Panc1 (cell line): ENCODE data around the gene USP15. TPM values are rescaled to one million over a fixed set of nuclear protein-coding genes. Genes with fewer than 3 reads are reported as not detected.

Experiments
- ATAC-seq: fragments of 200-7000 bp; cut with Tn5 transposase; 2 replicates; pipeline ENCODE4 v1.9.1; 2020; ENCODE audit warnings: mild to moderate bottlenecking, moderate library complexity
- BruUV-seq: library from RNA; stranded (reverse); fragments of 400-500 nt; replicated peaks from 2 replicates; lab custom pipeline; 2021; lab: Mats Ljungman, UMichigan
- CTCF ChIA-PET: fragments of 300-600 bp; sonication (Branson Sonifier 250); formaldehyde crosslinking; loops from one replicate; lab custom pipeline; 2022; ENCODE audit warnings: antibody characterized with exemption; lab: Charles Lee
- POLR2A ChIA-PET: fragments of 300-600 bp; sonication (Branson Sonifier 250); formaldehyde crosslinking; loops from one replicate; lab custom pipeline; 2022; ENCODE audit warnings: antibody characterized with exemption; lab: Charles Lee
- DNase-seq: peaks from one replicate; pipeline ENCODE4 v3.0.0-alpha.2; 2010; ENCODE audit warnings: low read depth, low spot score
- H3K27ac ChIP-seq: 2 replicates; pipeline ENCODE4 v1.5.1; 2011; ENCODE audit warnings: mild to moderate bottlenecking, low read length, inconsistent platforms
- H3K27me3 ChIP-seq: fragments of 200-500 bp; sonication (Bioruptor generic); 2 replicates; pipeline ENCODE4 v1.6.0; 2014; ENCODE audit warnings: low read length, inconsistent platforms; ENCODE audit not compliant: control insufficient read depth, insufficient read depth
- H3K36me3 ChIP-seq: fragments of 200-500 bp; sonication (Bioruptor generic); 2 replicates; pipeline ENCODE4 v1.5.1; 2014; ENCODE audit warnings: inconsistent platforms, mild to moderate bottlenecking, low read length, moderate library complexity; ENCODE audit not compliant: control insufficient read depth, insufficient read depth
- H3K4me1 ChIP-seq: 2 replicates; pipeline ENCODE4 v1.5.1; 2011; ENCODE audit warnings: inconsistent platforms, mild to moderate bottlenecking, low read length, moderate library complexity; ENCODE audit not compliant: control insufficient read depth, insufficient read depth
- H3K4me3 ChIP-seq, 2 experiments: 2 replicates each; pipeline ENCODE4 v1.5.1; 2011 to 2012; ENCODE audit warnings: low read depth in 2 of 2, low read length in 2 of 2, mild to moderate bottlenecking in 2 of 2, inconsistent platforms in 1 of 2, moderate library complexity in 1 of 2
- H3K9me3 ChIP-seq: fragments of 200-500 bp; sonication (Bioruptor generic); 2 replicates; pipeline ENCODE4 v1.5.1; 2014; ENCODE audit warnings: low read depth, mild to moderate bottlenecking, inconsistent platforms, low read length, moderate library complexity; ENCODE audit not compliant: control insufficient read depth, insufficient read depth
- CTCF ChIP-seq: fragments of 450-650 bp; IDR thresholded peaks from 2 replicates; pipeline ENCODE4 v1.5.1; 2017; ENCODE audit warnings: mild to moderate bottlenecking
- POLR2AphosphoS5 ChIP-seq: IDR thresholded peaks from 2 replicates; pipeline ENCODE4 v1.6.1; 2012; ENCODE audit warnings: mild to moderate bottlenecking, low read depth, low read length, moderate library complexity
- SIN3A ChIP-seq: IDR thresholded peaks from 2 replicates; pipeline ENCODE4 v1.6.1; 2012; ENCODE audit warnings: low read depth, mild to moderate bottlenecking, low read length, moderate library complexity, borderline replicate concordance; ENCODE audit not compliant: insufficient read depth
- TCF7L2 ChIP-seq: IDR thresholded peaks from 2 replicates; pipeline ENCODE4 v1.6.1; 2011; ENCODE audit warnings: mild to moderate bottlenecking, low read depth, low read length, inconsistent platforms
- in situ Hi-C: cut with HindIII; loops from 2 replicates; pipeline ENCODE4 v1.10.0; 2016; ENCODE audit warnings: low sequenced_read_pairs, low pct_unique_long_range_greater_than_20kb
- intact Hi-C: fragments of 100-400 bp; cut with micrococcal nuclease; formaldehyde crosslinking; loops from one replicate; pipeline ENCODE4 v1.10.0; 2022; ENCODE audit not compliant: unreplicated experiment
- total RNA-seq: library from RNA; stranded (reverse); gene quantifications from one replicate; pipeline ENCODE4 v1.2.1, GENCODE V29; 2021; ENCODE audit not compliant: unreplicated experiment
- TF ChIP-seq, protein P1 (sequence below), 2 experiments: IDR thresholded peaks; 2 replicates each; pipeline ENCODE4 v1.6.1; 2011 to 2012; ENCODE audit warnings: low read depth in 2 of 2, control low read depth in 1 of 2, low read length in 1 of 2, mild to moderate bottlenecking in 1 of 2, moderate library complexity in 1 of 2; ENCODE audit not compliant: insufficient read depth in 1 of 2

Gene USP15
- total RNA-seq, 1 experiment from 2014 or later = 35.4 TPM

DNA sequence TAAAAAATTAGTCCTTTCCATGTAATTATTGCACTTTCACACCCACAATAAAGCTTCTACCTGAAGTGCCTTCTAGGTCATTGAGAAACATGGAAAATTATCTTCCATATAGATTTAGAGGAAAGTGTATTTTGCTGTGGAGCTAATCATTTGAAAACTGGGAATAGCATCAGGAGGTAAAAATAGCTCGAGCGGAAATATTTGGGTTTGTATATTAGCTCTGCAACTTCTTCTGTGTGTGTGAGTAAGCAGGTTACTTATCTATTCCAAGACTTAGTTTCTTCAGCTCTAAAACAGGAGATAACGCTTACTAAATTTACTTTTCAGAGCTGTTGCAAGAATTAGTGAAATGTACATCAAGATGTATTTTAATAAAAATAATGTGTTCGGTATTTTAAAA, 111.5 kb downstream of the USP15 start:
- in situ Hi-C loops = no loop called here
- no peaks in the 10 kb centered on the region for H3K36me3 ChIP-seq
- ATAC-seq = no peak
- H3K27me3 ChIP-seq = no peaks in the 10 kb centered on the region
- H3K4me1 ChIP-seq = no peaks in the 10 kb centered on the region
- no peak overlapping the region for H3K4me3 ChIP-seq
- intact Hi-C loops = no loop called here
- BruUV-seq = no TSS peak
- H3K9me3 ChIP-seq = no peaks in the 10 kb centered on the region
- no peak for DNase-seq
- CTCF ChIA-PET = no interaction called here
- POLR2A ChIA-PET = no interaction called here
- TF ChIP-seq POLR2AphosphoS5 = no peak
- H3K27ac ChIP-seq = no peak overlapping the region

GRCh38 chr12:62372134-62372533, 111.9 kb downstream of the USP15 start:
- POLR2A ChIA-PET = no interaction called here
- intact Hi-C loops = no loop called here

More at GRCh38 chr12:62372134-62372533, 111.9 kb downstream of the USP15 start:
- no peak for DNase-seq
- no peak overlapping the region for H3K4me3 ChIP-seq
- H3K36me3 ChIP-seq = no peaks in the 10 kb centered on the region
- no peaks in the 10 kb centered on the region for H3K9me3 ChIP-seq
- no peak for ATAC-seq
- no TSS peak for BruUV-seq
- no peaks in the 10 kb centered on the region for H3K27me3 ChIP-seq
- no peak for TF ChIP-seq SIN3A
- no peak for TF ChIP-seq CTCF
- TF ChIP-seq, protein P1, sequence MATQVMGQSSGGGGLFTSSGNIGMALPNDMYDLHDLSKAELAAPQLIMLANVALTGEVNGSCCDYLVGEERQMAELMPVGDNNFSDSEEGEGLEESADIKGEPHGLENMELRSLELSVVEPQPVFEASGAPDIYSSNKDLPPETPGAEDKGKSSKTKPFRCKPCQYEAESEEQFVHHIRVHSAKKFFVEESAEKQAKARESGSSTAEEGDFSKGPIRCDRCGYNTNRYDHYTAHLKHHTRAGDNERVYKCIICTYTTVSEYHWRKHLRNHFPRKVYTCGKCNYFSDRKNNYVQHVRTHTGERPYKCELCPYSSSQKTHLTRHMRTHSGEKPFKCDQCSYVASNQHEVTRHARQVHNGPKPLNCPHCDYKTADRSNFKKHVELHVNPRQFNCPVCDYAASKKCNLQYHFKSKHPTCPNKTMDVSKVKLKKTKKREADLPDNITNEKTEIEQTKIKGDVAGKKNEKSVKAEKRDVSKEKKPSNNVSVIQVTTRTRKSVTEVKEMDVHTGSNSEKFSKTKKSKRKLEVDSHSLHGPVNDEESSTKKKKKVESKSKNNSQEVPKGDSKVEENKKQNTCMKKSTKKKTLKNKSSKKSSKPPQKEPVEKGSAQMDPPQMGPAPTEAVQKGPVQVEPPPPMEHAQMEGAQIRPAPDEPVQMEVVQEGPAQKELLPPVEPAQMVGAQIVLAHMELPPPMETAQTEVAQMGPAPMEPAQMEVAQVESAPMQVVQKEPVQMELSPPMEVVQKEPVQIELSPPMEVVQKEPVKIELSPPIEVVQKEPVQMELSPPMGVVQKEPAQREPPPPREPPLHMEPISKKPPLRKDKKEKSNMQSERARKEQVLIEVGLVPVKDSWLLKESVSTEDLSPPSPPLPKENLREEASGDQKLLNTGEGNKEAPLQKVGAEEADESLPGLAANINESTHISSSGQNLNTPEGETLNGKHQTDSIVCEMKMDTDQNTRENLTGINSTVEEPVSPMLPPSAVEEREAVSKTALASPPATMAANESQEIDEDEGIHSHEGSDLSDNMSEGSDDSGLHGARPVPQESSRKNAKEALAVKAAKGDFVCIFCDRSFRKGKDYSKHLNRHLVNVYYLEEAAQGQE (IDR thresholded peaks at IDR 0.05; ENCODE audit: insufficient read depth in 1 of 2, low read depth in 2 of 2, low read length in 1 of 2) = no peak
- no peak for TF ChIP-seq POLR2AphosphoS5
- TF ChIP-seq TCF7L2 = no peak
- CTCF ChIA-PET = no interaction called here
- in situ Hi-C loops = no loop called here
- H3K27ac ChIP-seq = no peak overlapping the region
- no peaks in the 10 kb centered on the region for H3K4me1 ChIP-seq
